ENCODE results near the gene KIF5C.

DNA sequence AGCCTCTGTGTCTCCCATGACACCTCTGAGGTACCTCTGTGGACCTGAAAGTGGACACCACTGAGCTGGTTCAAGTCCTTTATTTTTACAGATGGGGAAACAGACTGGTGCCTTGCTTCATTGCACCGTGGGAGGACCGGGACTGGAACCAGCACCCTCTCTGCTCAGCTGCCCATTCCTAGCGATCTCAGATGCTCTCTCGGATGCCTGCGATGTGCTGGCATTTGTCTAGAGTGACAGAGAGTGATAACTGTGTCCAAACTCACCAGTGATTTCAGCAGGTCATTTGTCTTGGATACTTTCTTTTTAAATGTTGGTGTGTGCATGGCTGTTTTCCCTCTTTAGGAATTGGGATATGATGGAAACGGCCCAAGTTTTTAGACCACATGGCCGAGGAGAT lies 133.4 kb downstream of the KIF5C start:
- TF ChIP-seq, protein P1, sequence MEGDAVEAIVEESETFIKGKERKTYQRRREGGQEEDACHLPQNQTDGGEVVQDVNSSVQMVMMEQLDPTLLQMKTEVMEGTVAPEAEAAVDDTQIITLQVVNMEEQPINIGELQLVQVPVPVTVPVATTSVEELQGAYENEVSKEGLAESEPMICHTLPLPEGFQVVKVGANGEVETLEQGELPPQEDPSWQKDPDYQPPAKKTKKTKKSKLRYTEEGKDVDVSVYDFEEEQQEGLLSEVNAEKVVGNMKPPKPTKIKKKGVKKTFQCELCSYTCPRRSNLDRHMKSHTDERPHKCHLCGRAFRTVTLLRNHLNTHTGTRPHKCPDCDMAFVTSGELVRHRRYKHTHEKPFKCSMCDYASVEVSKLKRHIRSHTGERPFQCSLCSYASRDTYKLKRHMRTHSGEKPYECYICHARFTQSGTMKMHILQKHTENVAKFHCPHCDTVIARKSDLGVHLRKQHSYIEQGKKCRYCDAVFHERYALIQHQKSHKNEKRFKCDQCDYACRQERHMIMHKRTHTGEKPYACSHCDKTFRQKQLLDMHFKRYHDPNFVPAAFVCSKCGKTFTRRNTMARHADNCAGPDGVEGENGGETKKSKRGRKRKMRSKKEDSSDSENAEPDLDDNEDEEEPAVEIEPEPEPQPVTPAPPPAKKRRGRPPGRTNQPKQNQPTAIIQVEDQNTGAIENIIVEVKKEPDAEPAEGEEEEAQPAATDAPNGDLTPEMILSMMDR (IDR thresholded peaks at IDR 0.05; ENCODE audit: insufficient read depth, low read depth, low read length), result no peak
- TF ChIP-seq EZH2 (IDR thresholded peaks at IDR 0.05; ENCODE audit: insufficient read depth, low read length), result no peak

Measured in astrocyte (in vitro differentiated cells and primary cell).